Measurements from ENCODE around the gene CCL18. TPM values are rescaled to one million over a fixed set of nuclear protein-coding genes. Genes with fewer than 3 reads are reported as not detected.

Gene CCL18
- total RNA-seq, 1 experiment from 2014 or later, result not detected

DNA sequence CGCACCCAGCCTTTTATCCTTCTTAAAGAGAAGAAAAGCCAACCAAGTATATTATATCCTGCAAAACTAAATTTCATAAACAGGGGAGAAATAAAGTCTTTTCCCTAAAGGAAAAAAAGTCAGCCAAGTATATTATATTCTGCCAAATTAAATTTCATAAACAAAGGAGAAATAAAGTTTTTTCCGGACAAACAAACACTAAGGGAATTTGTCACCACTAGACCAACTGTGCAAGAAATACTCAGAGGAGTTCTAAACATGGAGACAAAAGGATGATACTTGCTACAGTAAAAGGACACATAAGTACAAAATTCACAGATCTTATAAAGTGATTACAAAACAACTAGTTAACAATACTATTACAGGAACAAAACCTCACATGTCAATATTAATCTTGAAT lies 14.4 kb upstream of the CCL18 start:
- H3K4me3 ChIP-seq, result no peak overlapping the region
- H3K4me1 ChIP-seq (replicated peaks; ENCODE audit: insufficient read depth), result no peaks in the 10 kb centered on the region
- ChIA-PET POLR2A (ENCODE audit: unreplicated experiment) (no interaction called here), CTCF (no interaction called here)
- H3K4me2 ChIP-seq, result no peak overlapping the region
- no peaks in the 10 kb centered on the region for H3K36me3 ChIP-seq (ENCODE audit: low read depth)
- no peaks in the 10 kb centered on the region for H3K9me2 ChIP-seq (ENCODE audit: insufficient read depth)
- intact Hi-C loops (cut with micrococcal nuclease; ENCODE audit: unreplicated experiment), result no loop called here
- H3K9me3 ChIP-seq (ENCODE audit: insufficient read depth, low read depth), result no peaks in the 10 kb centered on the region
- no peaks in the 10 kb centered on the region for H3K79me2 ChIP-seq (ENCODE audit: low read depth)
- H3F3A ChIP-seq (ENCODE audit: insufficient read depth, low read depth), result no peaks in the 10 kb centered on the region
- H3K27ac ChIP-seq, result no peak overlapping the region
- no peaks in the 10 kb centered on the region; the same call in 1 of the 2 replicates for H4K20me1 ChIP-seq (ENCODE audit: insufficient read depth)
- H3K27me3 ChIP-seq (ENCODE audit: insufficient read depth, low read depth), result peaks cover 27% of the 10 kb centered on the region
- TF ChIP-seq CTCF (conservative IDR thresholded peaks at IDR 0.05) (no peak), EZH2 (IDR thresholded peaks at IDR 0.05; ENCODE audit: low read depth) (no peak)
- no TSS peak for BruUV-seq (replicated peaks)
- H2AFZ ChIP-seq, result no peak overlapping the region
- no peak for DNase-seq

- TF ChIP-seq CTCF (conservative IDR thresholded peaks at IDR 0.05), result no peak
- no peak for TF ChIP-seq EZH2 (IDR thresholded peaks at IDR 0.05; ENCODE audit: low read depth)
- Histone ChIP-seq H3K4me3 (no peak overlapping the region), H3K79me2 (ENCODE audit: low read depth) (no peaks in the 10 kb centered on the region), H3K9me3 (ENCODE audit: insufficient read depth, low read depth) (no peaks in the 10 kb centered on the region), H3K27me3 (ENCODE audit: insufficient read depth, low read depth) (peaks cover 20% of the 10 kb centered on the region), H4K20me1 (ENCODE audit: insufficient read depth) (no peaks in the 10 kb centered on the region), H3K9me2 (ENCODE audit: insufficient read depth) (no peaks in the 10 kb centered on the region), H3K4me2 (no peak overlapping the region), H3K27ac (no peak overlapping the region), H2AFZ (no peak overlapping the region), H3K4me1 (replicated peaks; ENCODE audit: insufficient read depth) (no peaks in the 10 kb centered on the region), H3K36me3 (ENCODE audit: low read depth) (no peaks in the 10 kb centered on the region), H3F3A (ENCODE audit: insufficient read depth, low read depth) (no peaks in the 10 kb centered on the region)
- POLR2A ChIA-PET (ENCODE audit: unreplicated experiment), result interaction anchor here (0.7 kb wide), 1 partner anchor 547 kb away, joined by 3 read pairs; no protein-coding TSS in a partner anchor
- CTCF ChIA-PET, result no interaction called here
- DNase-seq, result no peak
- intact Hi-C loops (cut with micrococcal nuclease; ENCODE audit: unreplicated experiment), result no loop called here
- no TSS peak for BruUV-seq (replicated peaks)
Observed at GRCh38 chr17:36055171-36055570, 8.9 kb upstream of the CCL18 start.

DNA sequence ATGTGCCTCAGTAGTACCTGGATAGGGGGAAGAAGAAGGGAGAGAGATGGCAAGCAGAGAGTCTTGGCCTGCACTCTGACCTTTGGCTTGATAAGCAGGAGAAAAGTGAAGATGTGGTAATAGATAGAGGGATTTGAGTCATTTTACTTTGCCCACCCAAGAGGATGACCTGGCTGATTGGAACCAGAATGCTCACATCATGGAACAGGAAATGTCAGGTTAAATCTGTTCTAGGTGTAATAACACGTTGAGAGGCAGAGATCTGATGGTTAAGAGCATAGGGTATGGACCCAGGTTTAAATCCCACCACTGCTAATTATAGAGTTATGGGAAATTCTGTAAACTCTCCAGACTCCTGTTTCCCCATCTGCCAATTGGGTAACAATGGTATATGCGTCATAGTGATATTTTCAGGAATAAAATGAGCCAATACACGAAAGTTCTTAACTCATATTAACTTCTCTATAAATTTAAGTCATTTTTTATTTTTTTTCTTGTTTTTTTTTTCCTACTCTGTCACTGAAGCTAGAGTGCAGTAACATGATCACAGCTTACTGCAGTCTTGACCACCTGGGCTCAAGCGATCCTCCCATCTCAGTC lies 8.1 kb upstream of the CCL18 start:
- no TSS peak for BruUV-seq (replicated peaks)

More for the DNA sequence above, 8.1 kb upstream of the CCL18 start:
- Histone ChIP-seq H3K9me3 (ENCODE audit: insufficient read depth, low read depth) (no peaks in the 10 kb centered on the region), H3K79me2 (ENCODE audit: low read depth) (no peaks in the 10 kb centered on the region), H3K36me3 (ENCODE audit: low read depth) (no peaks in the 10 kb centered on the region), H3K4me1 (replicated peaks; ENCODE audit: insufficient read depth) (no peaks in the 10 kb centered on the region), H3K27me3 (ENCODE audit: insufficient read depth, low read depth) (peaks cover 12% of the 10 kb centered on the region), H3K9me2 (ENCODE audit: insufficient read depth) (no peaks in the 10 kb centered on the region), H4K20me1 (ENCODE audit: insufficient read depth) (no peaks in the 10 kb centered on the region), H3K4me2 (no peak overlapping the region), H3K4me3 (no peak overlapping the region), H3K27ac (no peak overlapping the region), H3F3A (ENCODE audit: insufficient read depth, low read depth) (no peaks in the 10 kb centered on the region), H2AFZ (no peak overlapping the region)
- intact Hi-C loops (cut with micrococcal nuclease; ENCODE audit: unreplicated experiment), result no loop called here
- ChIA-PET CTCF (no interaction called here), POLR2A (ENCODE audit: unreplicated experiment) (no interaction called here)
- no peak for DNase-seq
- no peak for TF ChIP-seq EZH2 (IDR thresholded peaks at IDR 0.05; ENCODE audit: low read depth)
- no peak for TF ChIP-seq CTCF (conservative IDR thresholded peaks at IDR 0.05)
